HK-2 (cell line): ENCODE results near the gene LATS2.
A peak's percentile ranks its signal among the peaks of the same experiment; 100 is the strongest.

Source experiments
- DNase-seq: peaks from one replicate; pipeline ENCODE4 v3.0.0-alpha.2; 2018; ENCODE audit not compliant: unreplicated experiment

LATS2 gene

GRCh38 chr13:21048901-21049698 lies 12.3 kb downstream of the LATS2 start:
- DNase-seq: no peak

- no peak for DNase-seq
Observed at GRCh38 chr13:21047591-21048282, 13.6 kb downstream of the LATS2 start.

- DNase-seq: no peak
Observed at GRCh38 chr13:21047087-21047486, 14.3 kb downstream of the LATS2 start.

- no peak for DNase-seq
Observed at GRCh38 chr13:21046203-21046602, 15.2 kb downstream of the LATS2 start.

GRCh38 chr13:21045100-21045499 lies 16.3 kb downstream of the LATS2 start:
- DNase-seq: no peak

- no peak for DNase-seq
Observed at GRCh38 chr13:21043898-21044297, 17.5 kb downstream of the LATS2 start.

- DNase-seq: no peak
Observed at GRCh38 chr13:21040120-21040826, 21.1 kb downstream of the LATS2 start.

GRCh38 chr13:21039097-21039800 lies 22.1 kb downstream of the LATS2 start:
- no peak for DNase-seq

- no peak for DNase-seq
Observed at GRCh38 chr13:21037656-21038055, 23.7 kb downstream of the LATS2 start.

GRCh38 chr13:21035498-21035897 lies 25.9 kb downstream of the LATS2 start:
- no peak for DNase-seq

GRCh38 chr13:21034603-21035191 lies 26.7 kb downstream of the LATS2 start:
- DNase-seq: peak; percentile 34

GRCh38 chr13:21033856-21034602 lies 27.4 kb downstream of the LATS2 start:
- DNase-seq: peak; percentile 54

- DNase-seq: no peak
Observed at GRCh38 chr13:21033212-21033840, 28.1 kb downstream of the LATS2 start.

GRCh38 chr13:21032656-21033055 lies 28.7 kb downstream of the LATS2 start:
- no peak for DNase-seq

- DNase-seq: no peak
Observed at GRCh38 chr13:21031594-21032275, 29.7 kb downstream of the LATS2 start.

- DNase-seq: no peak
Observed at GRCh38 chr13:21025539-21025938, 35.8 kb downstream of the LATS2 start.

- no peak for DNase-seq
Observed at GRCh38 chr13:21022056-21022979, 39.1 kb downstream of the LATS2 start.

GRCh38 chr13:21020581-21020980 lies 40.8 kb downstream of the LATS2 start:
- no peak for DNase-seq

- DNase-seq: no peak
Observed at GRCh38 chr13:21020176-21020575, 41.2 kb downstream of the LATS2 start.
